Measurements from ENCODE around the gene RAB4A.

- TF ChIP-seq CTCF (IDR thresholded peaks at IDR 0.05) (no peak), POLR2A (IDR thresholded peaks at IDR 0.05) (no peak), POLR2AphosphoS5 (IDR thresholded peaks at IDR 0.05) (no peak), EP300 (IDR thresholded peaks at IDR 0.05) (no peak)
These were observed 55.7 kb downstream of the RAB4A start for GRCh38 chr1:229326601-229327000.

Data from upper lobe of left lung (tissue), 4 donors.